NCI-H526 (cell line): ENCODE measurements around the gene ANKRD42.
A peak's percentile ranks its signal among the peaks of the same experiment; 100 is the strongest.
"Not testable (repeated sequence)": the region's sequence is repeated elsewhere in the genome, so short reads cannot be mapped to it uniquely, and the experiment has no call there.

Experiments used
- DNase-seq, 2 experiments: peaks; one replicate each; lab custom pipeline; 2025; lab: John Stamatoyannopoulos, UW

Gene ANKRD42

GRCh38 chr11:83241291-83241946 is 47.9 kb downstream of the ANKRD42 start:
- DNase-seq = peak; percentile 48 to 82

- no peak for DNase-seq
These were observed 55.9 kb downstream of the ANKRD42 start for GRCh38 chr11:83249445-83249844.

- peak; percentile 5 to 62 for DNase-seq
These were observed 56.6 kb downstream of the ANKRD42 start for GRCh38 chr11:83249972-83250593.

- DNase-seq = no peak
These were observed 58.8 kb downstream of the ANKRD42 start for GRCh38 chr11:83252266-83252665.

GRCh38 chr11:83252941-83253340 is 59.4 kb downstream of the ANKRD42 start:
- DNase-seq = no peak

- no peak for DNase-seq
These were observed 61.9 kb downstream of the ANKRD42 start for GRCh38 chr11:83255366-83255765.

- DNase-seq = peak in 1 of 2 experiments; percentile 9
These were observed 63.3 kb downstream of the ANKRD42 start for GRCh38 chr11:83256602-83257340.

- no peak for DNase-seq
These were observed 64.3 kb downstream of the ANKRD42 start for GRCh38 chr11:83257761-83258168.

- DNase-seq = no peak
These were observed 66.0 kb downstream of the ANKRD42 start for GRCh38 chr11:83259559-83259958.

GRCh38 chr11:83265331-83265730 is 71.8 kb downstream of the ANKRD42 start:
- no peak for DNase-seq

GRCh38 chr11:83269080-83269479 is 75.6 kb downstream of the ANKRD42 start:
- not testable (repeated sequence) for DNase-seq

GRCh38 chr11:83271734-83272133 is 78.2 kb downstream of the ANKRD42 start:
- not testable (repeated sequence) for DNase-seq

GRCh38 chr11:83272627-83273026 is 79.1 kb downstream of the ANKRD42 start:
- no peak for DNase-seq

GRCh38 chr11:83275888-83276641 is 82.6 kb downstream of the ANKRD42 start:
- no peak for DNase-seq

GRCh38 chr11:83278351-83278750 is 84.8 kb downstream of the ANKRD42 start:
- DNase-seq = no peak

- DNase-seq = no peak
These were observed 86.7 kb downstream of the ANKRD42 start for GRCh38 chr11:83280256-83280655.

GRCh38 chr11:83282084-83282716 is 88.7 kb downstream of the ANKRD42 start:
- DNase-seq = no peak

- DNase-seq = peak; percentile 45 to 48
These were observed 91.1 kb downstream of the ANKRD42 start for GRCh38 chr11:83284501-83285150.

- no peak for DNase-seq
These were observed 91.7 kb downstream of the ANKRD42 start for GRCh38 chr11:83285151-83285770.

- peak; percentile 99 for DNase-seq
These were observed 92.4 kb downstream of the ANKRD42 start, which contains the start of gene CCDC90B for GRCh38 chr11:83285771-83286528. Gene CCDC90B (minus strand): TSS chr11:83286367. CDS start chr11:83285972, 395 bp downstream.
